ENCODE results near the gene CAMTA1.

The CAMTA1 gene

GRCh38 chr1:7810395-7810794 is 1025.1 kb downstream of the CAMTA1 start:
- peak; percentile 19 to 32 for DNase-seq (ENCODE audit: low read depth in 2 of 2)

- no peak for DNase-seq (ENCODE audit: low read depth in 2 of 2)
Measured at GRCh38 chr1:7811476-7811875, 1026.2 kb downstream of the CAMTA1 start.

- DNase-seq (ENCODE audit: low read depth in 2 of 2) = no peak
Measured at GRCh38 chr1:7813677-7814373, 1028.6 kb downstream of the CAMTA1 start.

Data from stimulated activated CD4-positive, alpha-beta T cell treated with anti-CD3 and anti-CD28 coated beads, Interleukin-4, amount 100 ng/mL, for 48 hours (primary cell).